Upper lobe of left lung (tissue), 4 donors: ENCODE results near the gene ACTA2.

Experiments used
- CTCF ChIP-seq, 6 experiments: fragments of 450-650 bp in 4 of 6; fragments of 200-600 bp in 2 of 6; sonication (generic) in 2 of 6; IDR thresholded peaks; one replicate each; pipeline ENCODE4 v1.5.1; 2016 to 2019; ENCODE audit warnings: antibody characterized with exemption in 6 of 6
- EP300 ChIP-seq, 4 donors: sonication (generic); formaldehyde crosslinking; IDR thresholded peaks; one replicate each; pipeline ENCODE4 v1.5.1; 2017; ENCODE audit warnings: antibody characterized with exemption in 4 of 4, control low read depth in 2 of 4
- POLR2A ChIP-seq, 4 donors: fragments of 450-650 bp; IDR thresholded peaks; one replicate each; pipeline ENCODE4 v1.5.1; 2016 to 2017; ENCODE audit warnings: antibody characterized with exemption in 4 of 4, mild to moderate bottlenecking in 2 of 4
- POLR2AphosphoS5 ChIP-seq, 2 donors: sonication (generic); formaldehyde crosslinking; IDR thresholded peaks; one replicate each; pipeline ENCODE4 v1.5.1; 2017; ENCODE audit warnings: antibody characterized with exemption in 2 of 2

- TF ChIP-seq CTCF (IDR thresholded peaks at IDR 0.05): no peak
- no peak for TF ChIP-seq EP300 (IDR thresholded peaks at IDR 0.05)
- TF ChIP-seq POLR2AphosphoS5 (IDR thresholded peaks at IDR 0.05): no peak
- TF ChIP-seq POLR2A (IDR thresholded peaks at IDR 0.05): no peak
Measured at GRCh38 chr10:88954458-88955083, 2.0 kb upstream of the ACTA2 start.
